ENCODE results near the gene SEC63. TPM values are rescaled to one million over a fixed set of nuclear protein-coding genes. Genes with fewer than 3 reads are reported as not detected.

Gene SEC63
- total RNA-seq (2022; extraction: Qiagen RNA extraction), result 17.9 to 23.1 TPM (median 22.8 TPM) in 5 replicates

GRCh38 chr6:107957909-107958688 lies at the start of gene SEC63:
SEC63 (minus strand) TSS chr6:107958208; CDS start chr6:107958009, 199 bp downstream.

Other genes starting within 250 kb of the SEC63 start
- gene SCML4, start 133.9 kb downstream of the SEC63 start, total RNA-seq (2022; extraction: Qiagen RNA extraction), result not detected in 5 replicates
- 17.8 to 25.9 TPM (median 24.3 TPM) in 5 replicates for gene OSTM1, start 116.5 kb upstream of the SEC63 start, total RNA-seq (2022; extraction: Qiagen RNA extraction)
- 0.03 to 0.22 TPM in 2 of 5 replicates, not detected in the others for gene NR2E1, start 207.8 kb upstream of the SEC63 start, total RNA-seq (2022; extraction: Qiagen RNA extraction)